ENCODE results near the gene MTPN. TPM values are rescaled to one million over a fixed set of nuclear protein-coding genes. Genes with fewer than 3 reads are reported as not detected.

MTPN gene
- total RNA-seq, 2 experiments from 2014 or later, result 128 to 168 TPM

GRCh38 chr7:135877805-135878204 is 99.4 kb downstream of the MTPN start:
- POLR2A ChIA-PET, result no interaction called here
- Mint-ChIP-seq H3K36me3 (ENCODE audit: low read depth) (no peaks in the 10 kb centered on the region), H3K4me1 (no peaks in the 10 kb centered on the region), H3K27ac (no peak overlapping the region), H3K4me3 (no peak overlapping the region), H3K9me3 (peaks cover 3% of the 10 kb centered on the region), H3K27me3 (peaks cover 3% of the 10 kb centered on the region)
- CTCF ChIA-PET, result interaction anchor here (0.9 kb wide), 1 partner anchor 15 kb away, joined by 3 read pairs; no protein-coding TSS in a partner anchor
- DNase-seq, result no peak

Other genes starting within 250 kb of the MTPN start
- gene SLC13A4, start 249.2 kb downstream of the MTPN start, total RNA-seq, result not detected
- not detected for gene FAM180A, start 228.5 kb downstream of the MTPN start, total RNA-seq